Breast epithelium (tissue), 4 donors: ENCODE results near the gene TPK1. TPM values are rescaled to one million over a fixed set of nuclear protein-coding genes. Genes with fewer than 3 reads are reported as not detected.

ENCODE experiments used
- DNase-seq, 2 donors: peaks; one replicate each; pipeline ENCODE4 v3.0.0-alpha.2; 2019; ENCODE audit warnings: low spot score in 2 of 2
- H3K27ac ChIP-seq, 2 donors: fragments of 200-600 bp; sonication (generic) in 1 of 2; one replicate each; pipeline ENCODE4 v1.5.1; 2016 to 2019; ENCODE audit warnings: mild to moderate bottlenecking in 1 of 2
- H3K27me3 ChIP-seq, 2 donors: fragments of 200-600 bp; sonication (generic) in 1 of 2; one replicate each; pipeline versions ENCODE4 v1.5.1 to v1.6.0; 2017 to 2019; ENCODE audit warnings: control low read depth in 1 of 2, mild to moderate bottlenecking in 1 of 2
- H3K36me3 ChIP-seq: fragments of 200-600 bp; one replicate; pipeline ENCODE4 v1.5.1; 2019
- H3K4me1 ChIP-seq, 2 donors: fragments of 200-600 bp; sonication (generic); one replicate each; pipeline ENCODE4 v1.5.1; 2016 to 2019; ENCODE audit warnings: control low read depth in 1 of 2
- H3K4me3 ChIP-seq, 3 donors: fragments of 200-600 bp; sonication (generic); 1 replicate in 2 of 3; 2 replicates in 1 of 3; pipeline ENCODE4 v1.5.1; 2016 to 2019; ENCODE audit warnings: mild to moderate bottlenecking in 3 of 3, moderate library complexity in 2 of 3
- H3K9me3 ChIP-seq, 2 donors: fragments of 200-600 bp; sonication (generic) in 1 of 2; one replicate each; pipeline ENCODE4 v1.5.1; 2016 to 2019; ENCODE audit warnings: control low read depth in 1 of 2
- POLR2A ChIP-seq: fragments of 450-650 bp; IDR thresholded peaks from one replicate; pipeline ENCODE4 v1.6.1; 2016; ENCODE audit warnings: antibody characterized with exemption, mild to moderate bottlenecking, moderate library complexity
- POLR2AphosphoS5 ChIP-seq, 3 donors: sonication (generic); formaldehyde crosslinking; IDR thresholded peaks; one replicate each; pipeline ENCODE4 v1.6.1; 2017; ENCODE audit warnings: antibody characterized with exemption in 3 of 3
- intact Hi-C: fragments of 100-400 bp; cut with DNase I; formaldehyde crosslinking; loops from one replicate; pipeline ENCODE4 v1.15.1; 2023; ENCODE audit warnings: low total_unique reads
- total RNA-seq, 3 donors: library from RNA; depleted of rRNA; stranded (reverse); fragments of >200 nt; gene quantifications; one replicate each; pipeline ENCODE4 v1.1.0, GENCODE V29; 2016
- TF ChIP-seq, protein P1 (sequence below), 3 donors: fragments of 450-650 bp; IDR thresholded peaks; one replicate each; pipeline ENCODE4 v1.5.1; 2016 to 2017; ENCODE audit warnings: antibody characterized with exemption in 3 of 3, mild to moderate bottlenecking in 3 of 3, moderate library complexity in 3 of 3

The TPK1 gene
- total RNA-seq, 3 donors from 2014 or later: 4.8 to 9.8 (median 7.9) TPM

DNA sequence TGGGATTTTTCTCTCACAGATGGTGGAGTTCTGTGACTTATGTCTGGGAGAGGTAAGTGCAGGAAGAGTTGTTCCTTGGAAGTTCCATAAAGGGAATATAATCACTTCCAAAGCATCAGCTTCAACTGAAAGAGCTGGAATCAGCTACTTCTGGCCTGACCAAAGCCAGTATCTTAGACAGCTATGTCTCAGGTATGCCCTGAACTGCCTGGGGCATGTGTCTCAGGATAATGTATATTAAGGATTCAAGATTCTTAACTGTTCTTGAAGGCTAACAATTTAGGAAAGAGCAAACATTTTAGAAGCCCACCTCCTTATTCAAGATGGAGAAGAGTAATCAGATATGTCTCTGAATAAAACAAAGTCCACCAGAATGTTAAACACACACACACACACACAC is 420.0 kb downstream of the TPK1 start:
- Histone ChIP-seq H3K9me3 (peaks cover 0 to 6% of the 10 kb centered on the region in 2 donors), H3K27me3 (no peaks in the 10 kb centered on the region), H3K4me1 (no peaks in the 10 kb centered on the region), H3K27ac (no peak overlapping the region), H3K36me3 (no peaks in the 10 kb centered on the region), H3K4me3 (no peak overlapping the region)
- intact Hi-C loops: no loop called here
- DNase-seq: no peak
- no peak for TF ChIP-seq POLR2A
- TF ChIP-seq, protein P1, sequence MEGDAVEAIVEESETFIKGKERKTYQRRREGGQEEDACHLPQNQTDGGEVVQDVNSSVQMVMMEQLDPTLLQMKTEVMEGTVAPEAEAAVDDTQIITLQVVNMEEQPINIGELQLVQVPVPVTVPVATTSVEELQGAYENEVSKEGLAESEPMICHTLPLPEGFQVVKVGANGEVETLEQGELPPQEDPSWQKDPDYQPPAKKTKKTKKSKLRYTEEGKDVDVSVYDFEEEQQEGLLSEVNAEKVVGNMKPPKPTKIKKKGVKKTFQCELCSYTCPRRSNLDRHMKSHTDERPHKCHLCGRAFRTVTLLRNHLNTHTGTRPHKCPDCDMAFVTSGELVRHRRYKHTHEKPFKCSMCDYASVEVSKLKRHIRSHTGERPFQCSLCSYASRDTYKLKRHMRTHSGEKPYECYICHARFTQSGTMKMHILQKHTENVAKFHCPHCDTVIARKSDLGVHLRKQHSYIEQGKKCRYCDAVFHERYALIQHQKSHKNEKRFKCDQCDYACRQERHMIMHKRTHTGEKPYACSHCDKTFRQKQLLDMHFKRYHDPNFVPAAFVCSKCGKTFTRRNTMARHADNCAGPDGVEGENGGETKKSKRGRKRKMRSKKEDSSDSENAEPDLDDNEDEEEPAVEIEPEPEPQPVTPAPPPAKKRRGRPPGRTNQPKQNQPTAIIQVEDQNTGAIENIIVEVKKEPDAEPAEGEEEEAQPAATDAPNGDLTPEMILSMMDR (IDR thresholded peaks at IDR 0.05): no peak
- TF ChIP-seq POLR2AphosphoS5 (IDR thresholded peaks at IDR 0.05): no peak

DNA sequence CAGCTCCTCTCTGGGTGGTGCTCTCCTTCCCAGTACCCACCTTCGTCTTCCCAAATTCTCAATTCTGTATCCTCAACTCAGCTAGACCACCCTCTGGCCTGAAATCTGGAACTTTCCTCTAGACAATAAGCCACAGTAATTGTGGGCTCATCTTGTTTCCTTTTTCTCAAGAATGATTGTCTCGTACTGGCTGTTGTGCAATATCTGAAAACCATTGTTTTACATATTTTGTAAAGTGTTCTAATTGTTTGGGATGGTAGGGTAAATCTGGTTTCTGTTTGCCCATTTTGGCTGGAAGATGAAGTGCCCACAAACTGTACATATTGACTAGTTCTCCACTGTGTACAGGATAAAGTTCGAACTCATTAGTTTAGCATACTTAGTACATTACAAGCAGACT is 421.0 kb downstream of the TPK1 start:
- no peaks in the 10 kb centered on the region for H3K36me3 ChIP-seq
- TF ChIP-seq, protein P1 (IDR thresholded peaks at IDR 0.05): no peak
- TF ChIP-seq POLR2AphosphoS5 (IDR thresholded peaks at IDR 0.05): no peak
- TF ChIP-seq POLR2A: no peak
- H3K4me1 ChIP-seq: no peaks in the 10 kb centered on the region
- no peaks in the 10 kb centered on the region for H3K27me3 ChIP-seq
- intact Hi-C loops: no loop called here
- no peak for DNase-seq
- H3K9me3 ChIP-seq: peaks cover 0 to 6% of the 10 kb centered on the region in 2 donors
- no peak overlapping the region for H3K4me3 ChIP-seq
- no peak overlapping the region for H3K27ac ChIP-seq

DNA sequence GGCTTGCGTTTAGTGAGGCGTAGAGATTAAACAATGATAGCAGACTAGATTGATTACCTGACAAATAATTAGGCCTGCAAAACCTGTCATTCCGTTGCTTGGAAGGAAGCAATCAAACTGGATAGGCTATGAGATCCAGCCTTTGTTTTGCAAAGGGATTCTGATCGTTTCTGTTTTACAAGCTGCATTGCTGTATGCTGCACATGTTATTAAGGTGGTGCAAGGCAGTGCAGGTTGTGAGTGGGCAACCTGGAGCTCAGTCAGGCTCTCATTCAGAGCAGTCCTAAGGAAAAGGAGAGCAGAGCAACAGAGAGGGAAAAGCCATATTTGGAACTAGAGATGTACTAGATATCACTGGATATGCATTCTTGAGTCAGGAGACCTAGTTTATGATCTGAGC is 425.4 kb downstream of the TPK1 start:
- DNase-seq: no peak
- intact Hi-C loops: no loop called here
- Histone ChIP-seq H3K9me3 (no peaks in the 10 kb centered on the region), H3K4me1 (no peaks in the 10 kb centered on the region), H3K36me3 (no peaks in the 10 kb centered on the region), H3K4me3 (no peak overlapping the region), H3K27ac (no peak overlapping the region), H3K27me3 (no peaks in the 10 kb centered on the region)
- no peak for TF ChIP-seq POLR2AphosphoS5 (IDR thresholded peaks at IDR 0.05)
- TF ChIP-seq, protein P1 (IDR thresholded peaks at IDR 0.05): no peak
- no peak for TF ChIP-seq POLR2A

DNA sequence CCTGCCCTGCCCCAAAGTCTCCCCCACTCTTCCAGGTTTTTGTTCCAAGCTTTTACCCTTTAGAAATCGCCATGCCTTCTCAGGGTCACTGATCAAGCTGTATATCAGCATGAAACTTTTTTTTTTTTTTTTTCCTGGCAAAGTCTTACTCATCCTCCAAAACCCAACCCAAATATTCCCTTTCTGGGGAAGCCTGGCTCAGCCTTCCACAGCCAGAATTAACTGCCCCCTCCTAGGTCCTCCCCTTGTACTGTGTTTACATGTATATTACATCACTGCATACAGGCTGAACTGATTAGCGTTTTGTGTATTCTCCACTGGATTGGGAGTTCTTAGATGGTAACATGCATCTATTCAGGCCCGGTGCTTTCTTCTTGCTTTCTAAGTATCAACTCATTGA is 427.7 kb downstream of the TPK1 start:
- intact Hi-C loops: no loop called here
- no peaks in the 10 kb centered on the region for H3K36me3 ChIP-seq
- no peak for TF ChIP-seq POLR2AphosphoS5 (IDR thresholded peaks at IDR 0.05)
- no peak for TF ChIP-seq POLR2A
- TF ChIP-seq, protein P1 (IDR thresholded peaks at IDR 0.05): no peak
- no peak overlapping the region for H3K4me3 ChIP-seq
- no peaks in the 10 kb centered on the region for H3K27me3 ChIP-seq
- H3K27ac ChIP-seq: peak overlapping the region; percentile 41 to 73
- H3K4me1 ChIP-seq: no peaks in the 10 kb centered on the region
- no peaks in the 10 kb centered on the region for H3K9me3 ChIP-seq
- DNase-seq: no peak

DNA sequence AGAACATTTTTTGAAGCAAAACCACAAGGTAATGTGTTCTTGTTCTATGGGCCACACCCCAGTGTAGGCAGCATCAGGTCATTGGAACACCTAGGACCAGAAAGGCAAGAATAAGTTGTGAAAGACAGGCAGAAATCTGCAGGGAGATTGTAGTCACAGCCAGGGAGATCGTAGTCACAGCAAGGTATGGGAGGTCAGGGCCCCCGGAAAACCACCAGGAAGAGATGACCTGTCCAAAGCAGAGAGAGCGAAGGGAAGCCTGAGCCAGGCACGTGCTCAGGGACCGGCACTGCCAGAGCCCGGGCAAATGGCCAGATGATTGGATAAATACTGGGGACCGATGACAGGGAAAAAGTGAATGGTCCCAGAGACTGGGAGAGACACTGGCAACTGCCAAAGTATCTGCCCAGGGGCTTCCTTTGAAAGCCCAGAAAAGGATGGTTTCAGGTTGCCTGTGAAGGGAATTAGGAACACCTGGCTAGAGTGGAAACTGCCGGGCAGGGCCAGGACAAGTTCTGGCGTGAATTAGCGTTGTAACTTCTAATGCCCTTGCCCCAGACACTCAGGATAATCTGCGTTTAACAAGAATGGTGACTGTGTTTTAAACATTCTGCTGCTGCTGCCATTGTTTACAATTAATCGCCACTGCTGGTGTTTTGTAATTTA is 428.5 kb downstream of the TPK1 start:
- intact Hi-C loops: no loop called here

More for the DNA sequence above, 428.5 kb downstream of the TPK1 start:
- H3K27ac ChIP-seq: peak overlapping the region; percentile 41 to 73
- TF ChIP-seq POLR2A (no peak), POLR2AphosphoS5 (IDR thresholded peaks at IDR 0.05) (no peak)
- TF ChIP-seq, protein P1 (IDR thresholded peaks at IDR 0.05): no peak
- peak overlapping the region in 1 of 3 donors; percentile 0 for H3K4me3 ChIP-seq
- no peaks in the 10 kb centered on the region for H3K4me1 ChIP-seq
- DNase-seq: peak in 1 of 2 donors; percentile 39
- H3K9me3 ChIP-seq: no peaks in the 10 kb centered on the region
- no peaks in the 10 kb centered on the region for H3K27me3 ChIP-seq
- H3K36me3 ChIP-seq: no peaks in the 10 kb centered on the region
